ENCODE data around the gene CDHR2. TPM values are rescaled to one million over a fixed set of nuclear protein-coding genes. Genes with fewer than 3 reads are reported as not detected.
"Not testable (repeated sequence)": the region's sequence is repeated elsewhere in the genome, so short reads cannot be mapped to it uniquely, and the experiment has no call there.

Gene CDHR2
- total RNA-seq, 1 experiment from 2014 or later, result not detected

GRCh38 chr5:176596069-176596644 lies 47.0 kb downstream of the CDHR2 start:
- no peak for DNase-seq (ENCODE audit: low read depth)

- no peak for DNase-seq (ENCODE audit: low read depth)
Observed at GRCh38 chr5:176596689-176597416, 47.7 kb downstream of the CDHR2 start.

- DNase-seq (ENCODE audit: low read depth), result no peak
Observed at GRCh38 chr5:176597417-176598389, 48.6 kb downstream of the CDHR2 start.

GRCh38 chr5:176599749-176600430 lies 50.7 kb downstream of the CDHR2 start:
- DNase-seq (ENCODE audit: low read depth), result not testable (repeated sequence)

GRCh38 chr5:176601901-176602482 lies 52.9 kb downstream of the CDHR2 start:
- DNase-seq (ENCODE audit: low read depth), result no peak

- no peak for DNase-seq (ENCODE audit: low read depth)
Observed at GRCh38 chr5:176603091-176603490, 53.9 kb downstream of the CDHR2 start.

GRCh38 chr5:176606032-176606431 lies 56.9 kb downstream of the CDHR2 start:
- DNase-seq (ENCODE audit: low read depth), result no peak

GRCh38 chr5:176606875-176607274 lies 57.7 kb downstream of the CDHR2 start:
- no peak for DNase-seq (ENCODE audit: low read depth)

- no peak for DNase-seq (ENCODE audit: low read depth)
Observed at GRCh38 chr5:176608142-176608705, 59.1 kb downstream of the CDHR2 start.

- DNase-seq (ENCODE audit: low read depth), result peak; percentile 34
Observed at GRCh38 chr5:176608937-176609723, 60.0 kb downstream of the CDHR2 start.

GRCh38 chr5:176609724-176610434 lies 60.7 kb downstream of the CDHR2 start, which contains the start of gene GPRIN1:
TSS of gene GPRIN1 (minus strand) at chr5:176610156. CDS start at chr5:176599834, 10,322 bp downstream.
- peak; percentile 84 for DNase-seq (ENCODE audit: low read depth)

GRCh38 chr5:176610435-176610773 lies 61.3 kb downstream of the CDHR2 start:
- no peak for DNase-seq (ENCODE audit: low read depth)

GRCh38 chr5:176611435-176611834 lies 62.3 kb downstream of the CDHR2 start:
- peak; percentile 91 for DNase-seq (ENCODE audit: low read depth)

- no peak for DNase-seq (ENCODE audit: low read depth)
Observed at GRCh38 chr5:176612008-176612407, 62.9 kb downstream of the CDHR2 start.

- no peak for DNase-seq (ENCODE audit: low read depth)
Observed at GRCh38 chr5:176612855-176613254, 63.7 kb downstream of the CDHR2 start.

- peak; percentile 91 for DNase-seq (ENCODE audit: low read depth)
Observed at GRCh38 chr5:176614805-176615478, 65.8 kb downstream of the CDHR2 start.

- DNase-seq (ENCODE audit: low read depth), result no peak
Observed at GRCh38 chr5:176616511-176616910, 67.4 kb downstream of the CDHR2 start.

GRCh38 chr5:176618783-176619182 lies 69.6 kb downstream of the CDHR2 start:
- DNase-seq (ENCODE audit: low read depth), result no peak

GRCh38 chr5:176619203-176619568 lies 70.0 kb downstream of the CDHR2 start:
- DNase-seq (ENCODE audit: low read depth), result peak; percentile 95
